GM23338 (cell line): ENCODE data around the gene TXNL4B.

Source experiments
- EZH2phosphoT487 ChIP-seq: fragments of 200-600 bp; sonication (generic); IDR thresholded peaks from one replicate; pipeline ENCODE4 v1.8.1; 2018; ENCODE audit warnings: antibody characterized with exemption; ENCODE audit not compliant: unreplicated experiment
- POLR2AphosphoS5 ChIP-seq: IDR thresholded peaks from 2 replicates; pipeline ENCODE4 v1.6.1; 2016; ENCODE audit warnings: antibody characterized with exemption, low read depth
- REST ChIP-seq: IDR thresholded peaks from one replicate; pipeline ENCODE4 v1.6.1; 2018; ENCODE audit warnings: antibody characterized with exemption; ENCODE audit not compliant: unreplicated experiment
- TF ChIP-seq, protein P1 (sequence below), 2 experiments: fragments of 200-600 bp in 1 of 2; sonication (generic) in 1 of 2; conservative IDR thresholded peaks; 2 replicates each; pipeline versions ENCODE4 v1.5.1 to v1.6.1; 2016 to 2017; ENCODE audit warnings: antibody characterized with exemption in 2 of 2, low read depth in 2 of 2, mild to moderate bottlenecking in 2 of 2, moderate library complexity in 1 of 2

- TF ChIP-seq REST (no peak), EZH2phosphoT487 (no peak), POLR2AphosphoS5 (no peak)
- TF ChIP-seq, protein P1, sequence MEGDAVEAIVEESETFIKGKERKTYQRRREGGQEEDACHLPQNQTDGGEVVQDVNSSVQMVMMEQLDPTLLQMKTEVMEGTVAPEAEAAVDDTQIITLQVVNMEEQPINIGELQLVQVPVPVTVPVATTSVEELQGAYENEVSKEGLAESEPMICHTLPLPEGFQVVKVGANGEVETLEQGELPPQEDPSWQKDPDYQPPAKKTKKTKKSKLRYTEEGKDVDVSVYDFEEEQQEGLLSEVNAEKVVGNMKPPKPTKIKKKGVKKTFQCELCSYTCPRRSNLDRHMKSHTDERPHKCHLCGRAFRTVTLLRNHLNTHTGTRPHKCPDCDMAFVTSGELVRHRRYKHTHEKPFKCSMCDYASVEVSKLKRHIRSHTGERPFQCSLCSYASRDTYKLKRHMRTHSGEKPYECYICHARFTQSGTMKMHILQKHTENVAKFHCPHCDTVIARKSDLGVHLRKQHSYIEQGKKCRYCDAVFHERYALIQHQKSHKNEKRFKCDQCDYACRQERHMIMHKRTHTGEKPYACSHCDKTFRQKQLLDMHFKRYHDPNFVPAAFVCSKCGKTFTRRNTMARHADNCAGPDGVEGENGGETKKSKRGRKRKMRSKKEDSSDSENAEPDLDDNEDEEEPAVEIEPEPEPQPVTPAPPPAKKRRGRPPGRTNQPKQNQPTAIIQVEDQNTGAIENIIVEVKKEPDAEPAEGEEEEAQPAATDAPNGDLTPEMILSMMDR (conservative IDR thresholded peaks at IDR 0.05; ENCODE audit: low read depth in 2 of 2): no peak
Observed at GRCh38 chr16:72104905-72105304, 11.5 kb upstream of the TXNL4B start.
